Testis (tissue), 3 donors: ENCODE data around the gene MAGI1. TPM values are rescaled to one million over a fixed set of nuclear protein-coding genes. Genes with fewer than 3 reads are reported as not detected.

ENCODE experiments used
- DNase-seq: peaks from one replicate; pipeline ENCODE4 v3.0.0-alpha.2; 2019
- H3K27ac ChIP-seq, 2 donors: fragments of 200-600 bp; sonication (generic); one replicate each; pipeline ENCODE4 v1.5.1; 2019
- H3K27me3 ChIP-seq: fragments of 200-600 bp; sonication (generic); one replicate; pipeline ENCODE4 v1.5.1; 2019
- H3K36me3 ChIP-seq: fragments of 200-600 bp; sonication (generic); one replicate; pipeline ENCODE4 v1.5.1; 2017; ENCODE audit warnings: low read depth; ENCODE audit errors: missing control alignments
- H3K4me1 ChIP-seq: fragments of 200-600 bp; sonication (generic); one replicate; pipeline ENCODE4 v1.5.1; 2019
- H3K4me3 ChIP-seq, 2 donors: fragments of 200-600 bp; sonication (generic); one replicate each; pipeline ENCODE4 v1.5.1; 2017 to 2019
- H3K9me3 ChIP-seq: fragments of 200-600 bp; sonication (generic); one replicate; pipeline ENCODE4 v1.5.1; 2017
- CTCF ChIP-seq, 3 experiments: fragments of 450-650 bp in 2 of 3; fragments of 200-600 bp in 1 of 3; sonication (generic) in 1 of 3; IDR thresholded peaks; one replicate each; pipeline ENCODE4 v1.5.1; 2016 to 2019; ENCODE audit warnings: antibody characterized with exemption in 3 of 3, mild to moderate bottlenecking in 2 of 3, moderate library complexity in 1 of 3
- POLR2A ChIP-seq: fragments of 450-650 bp; IDR thresholded peaks from one replicate; pipeline ENCODE4 v1.6.1; 2017; ENCODE audit warnings: antibody characterized with exemption, mild to moderate bottlenecking, moderate library complexity
- WGBS, 2 donors: methylation state at CpG; one replicate each; pipeline ENCODE4 v1.1.5; 2018; 5-methylcytosine and 5-hydroxymethylcytosine counted together
- intact Hi-C: fragments of 100-400 bp; cut with DNase I; formaldehyde crosslinking; loops from one replicate; pipeline ENCODE4 v1.15.1; 2023; ENCODE audit warnings: low total_unique reads
- polyA plus RNA-seq: library from polyadenylated mRNA; stranded (reverse); fragments of 350-450 nt; fragmentation: Illumina TruSeq; extraction: RNeasy Lipid Tissue Mini Kit (QIAGEN cat#74804); gene quantifications from one replicate; pipeline ENCODE4 v1.2.3, GENCODE V29; 2014; ENCODE audit warnings: low read depth, low replicate concordance; ENCODE audit not compliant: insufficient read depth
- total RNA-seq, 2 donors: library from RNA; depleted of rRNA; stranded (reverse); fragments of >200 nt; gene quantifications; one replicate each; pipeline ENCODE4 v1.2.3, GENCODE V29; 2016

MAGI1 gene
- total and polyA plus RNA-seq, 3 donors from 2014 or later, result 55.4 to 60.4 (median 56.1) TPM

GRCh38 chr3:65884071-65884470 is 154.6 kb downstream of the MAGI1 start:
- no peak overlapping the region for H3K4me3 ChIP-seq
- no peaks in the 10 kb centered on the region for H3K36me3 ChIP-seq
- peaks cover 2% of the 10 kb centered on the region for H3K4me1 ChIP-seq
- WGBS, 2 donors, result 47 to 54% methylated on average over 4 of the region's 4 CpGs
- H3K27ac ChIP-seq, result no peak overlapping the region
- no peak for TF ChIP-seq POLR2A
- no peak for DNase-seq
- no peaks in the 10 kb centered on the region for H3K9me3 ChIP-seq
- intact Hi-C loops, result no loop called here
- no peaks in the 10 kb centered on the region for H3K27me3 ChIP-seq

- Histone ChIP-seq H3K9me3 (no peaks in the 10 kb centered on the region), H3K4me3 (no peak overlapping the region), H3K4me1 (peaks cover 2% of the 10 kb centered on the region), H3K27ac (no peak overlapping the region), H3K27me3 (no peaks in the 10 kb centered on the region), H3K36me3 (no peaks in the 10 kb centered on the region)
- intact Hi-C loops, result no loop called here
- WGBS, 2 donors, result 26 to 29% methylated on average over 3 of the region's 3 CpGs
- DNase-seq, result no peak
- TF ChIP-seq CTCF (IDR thresholded peaks at IDR 0.05), result no peak
- no peak for TF ChIP-seq POLR2A
Measured at GRCh38 chr3:65883613-65884012, 155.1 kb downstream of the MAGI1 start.

GRCh38 chr3:65880350-65880749 is 158.4 kb downstream of the MAGI1 start:
- TF ChIP-seq POLR2A (no peak), CTCF (IDR thresholded peaks at IDR 0.05) (no peak)

GRCh38 chr3:65879372-65879771 is 159.3 kb downstream of the MAGI1 start:
- Histone ChIP-seq H3K36me3 (no peaks in the 10 kb centered on the region), H3K4me3 (no peak overlapping the region), H3K9me3 (no peaks in the 10 kb centered on the region), H3K27ac (no peak overlapping the region), H3K27me3 (no peaks in the 10 kb centered on the region), H3K4me1 (peaks cover 2% of the 10 kb centered on the region)
- WGBS, 2 donors, result 97 to 100% methylated on average over 1 of the region's 1 CpG
- no peak for TF ChIP-seq POLR2A
- no peak for TF ChIP-seq CTCF (IDR thresholded peaks at IDR 0.05)
- no peak for DNase-seq
- intact Hi-C loops, result no loop called here

More at GRCh38 chr3:65880350-65880749, 158.4 kb downstream of the MAGI1 start:
- WGBS, 2 donors, result 61 to 80% methylated on average over 4 of the region's 4 CpGs
- Histone ChIP-seq H3K9me3 (no peaks in the 10 kb centered on the region), H3K36me3 (no peaks in the 10 kb centered on the region), H3K4me1 (peaks cover 2% of the 10 kb centered on the region), H3K27ac (no peak overlapping the region), H3K4me3 (no peak overlapping the region), H3K27me3 (no peaks in the 10 kb centered on the region)
- intact Hi-C loops, result no loop called here
- DNase-seq, result no peak

GRCh38 chr3:65878831-65879230 is 159.9 kb downstream of the MAGI1 start:
- 81% methylated on average over 6 of the region's 6 CpGs for WGBS, 2 donors
- TF ChIP-seq CTCF (IDR thresholded peaks at IDR 0.05), result no peak
- no peak for TF ChIP-seq POLR2A
- no peaks in the 10 kb centered on the region for H3K27me3 ChIP-seq
- H3K36me3 ChIP-seq, result no peaks in the 10 kb centered on the region
- no peak overlapping the region for H3K4me3 ChIP-seq
- H3K9me3 ChIP-seq, result no peaks in the 10 kb centered on the region
- no peak for DNase-seq
- H3K27ac ChIP-seq, result no peak overlapping the region
- intact Hi-C loops, result no loop called here
- no peaks in the 10 kb centered on the region for H3K4me1 ChIP-seq
